ENCODE measurements around the gene TSTD2.

Gene TSTD2

GRCh38 chr9:97632985-97633858 is at the start of gene TSTD2, which contains the start of gene NCBP1:
TSTD2 (minus strand) TSS chr9:97633368; CDS start chr9:97627562, 5,806 bp downstream.
NCBP1 (plus strand) TSS chr9:97633821; CDS start chr9:97633882, 61 bp downstream.
- peak; percentile 94 for DNase-seq

DNA sequence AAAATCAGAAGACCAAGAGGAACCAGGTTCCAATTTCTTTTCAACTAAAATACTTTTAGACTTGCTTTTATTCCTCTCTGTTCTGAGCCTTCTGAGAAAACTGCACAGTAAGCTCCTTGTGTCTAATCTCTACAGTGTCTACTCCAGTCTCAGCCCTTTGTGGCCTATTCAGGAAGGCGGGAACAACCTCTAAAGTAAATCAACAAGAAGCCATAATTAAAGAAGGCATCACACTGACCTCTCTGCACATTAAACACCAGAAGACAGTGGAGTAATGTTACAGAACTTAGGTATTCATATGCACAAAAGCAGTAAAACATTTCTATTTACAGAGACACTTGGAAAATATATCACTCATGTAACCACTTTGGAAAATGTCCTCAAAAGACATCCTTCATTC is 49.1 kb upstream of the TSTD2 start:
- no peak for DNase-seq

- DNase-seq = no peak
These were observed 42.5 kb upstream of the TSTD2 start for GRCh38 chr9:97675655-97676054.

DNA sequence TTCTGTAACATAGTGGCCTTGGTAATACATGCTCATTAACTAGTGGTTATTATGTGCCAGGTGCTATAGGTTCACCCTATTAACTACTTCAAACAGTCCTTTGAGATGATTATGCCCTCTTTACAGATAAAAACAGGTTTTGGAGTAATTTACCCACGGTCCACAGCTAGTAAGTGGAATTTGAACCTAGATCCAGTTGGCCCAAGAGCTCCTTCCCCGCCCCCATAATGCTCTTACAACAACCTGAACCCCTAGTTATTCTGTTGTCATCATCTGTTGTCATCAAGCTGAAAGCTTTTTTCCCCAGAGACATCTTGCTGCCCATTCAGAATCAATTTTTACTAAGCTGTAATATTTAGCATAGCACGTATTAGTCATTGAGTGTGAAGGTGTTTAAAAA is 40.8 kb upstream of the TSTD2 start:
- no peak for DNase-seq

DNA sequence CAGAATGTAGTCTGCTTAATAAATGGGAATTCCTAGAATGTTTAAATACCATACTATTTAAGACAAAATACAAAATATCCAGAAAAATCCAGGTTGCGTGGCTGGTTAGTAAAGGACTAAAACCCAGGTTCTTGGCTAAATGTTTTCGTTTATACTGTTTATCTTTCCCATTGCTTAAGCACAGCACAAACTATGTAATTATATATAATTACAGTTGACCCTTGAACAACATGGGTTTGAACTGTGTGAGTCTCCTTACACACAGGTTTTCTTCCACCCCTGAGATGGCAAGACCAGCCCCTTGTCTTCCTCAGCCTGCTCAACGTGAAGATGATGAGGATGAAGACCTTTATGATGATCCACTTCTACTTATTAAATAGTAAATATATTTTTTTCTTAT is 39.2 kb upstream of the TSTD2 start:
- peak; percentile 2 for DNase-seq

DNA sequence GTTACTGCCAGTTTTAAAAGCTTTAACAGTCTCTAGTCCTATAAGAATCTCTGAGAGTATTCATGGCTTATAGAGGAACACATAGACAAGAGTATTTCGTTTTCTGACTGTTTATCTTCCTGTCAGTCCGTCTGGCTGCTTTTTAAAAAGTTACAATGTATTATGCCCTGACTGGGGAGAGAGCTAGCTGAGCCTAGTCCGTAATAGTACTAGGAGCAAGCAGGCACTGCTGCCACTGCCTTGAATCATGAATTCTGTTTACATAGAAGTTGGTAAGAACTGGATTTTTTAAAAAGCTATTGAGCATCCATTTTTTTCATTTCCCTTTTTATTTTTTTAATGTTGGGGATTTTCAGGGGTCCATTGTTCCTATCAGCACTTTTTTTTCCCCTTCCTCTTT is 37.4 kb upstream of the TSTD2 start:
- DNase-seq = no peak

- no peak for DNase-seq
These were observed 35.3 kb upstream of the TSTD2 start for GRCh38 chr9:97668485-97668884.

- DNase-seq = no peak
These were observed 33.9 kb upstream of the TSTD2 start for GRCh38 chr9:97666907-97667686.

DNA sequence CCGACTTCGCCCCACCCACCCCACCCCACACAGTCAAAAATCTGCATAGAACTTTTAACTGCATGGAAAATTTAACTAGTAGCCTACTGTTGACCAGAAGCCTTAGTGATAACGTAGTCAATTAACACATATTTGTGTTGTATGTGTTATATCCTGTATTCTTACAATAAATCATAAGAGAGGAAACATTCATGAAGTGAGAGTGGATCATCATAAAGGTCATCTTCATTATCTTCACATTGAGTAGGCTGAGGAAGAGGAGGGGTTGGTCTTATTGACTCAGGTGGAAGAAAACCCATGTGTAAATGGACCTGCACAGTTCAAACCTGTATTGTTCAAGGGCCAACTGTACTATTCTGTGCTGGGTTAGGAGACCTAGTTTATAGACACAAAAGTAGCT is 32.6 kb upstream of the TSTD2 start:
- no peak for DNase-seq

- no peak for DNase-seq
These were observed 27.7 kb upstream of the TSTD2 start for GRCh38 chr9:97660847-97661246.

GRCh38 chr9:97660340-97660739 is 27.2 kb upstream of the TSTD2 start:
- no peak for DNase-seq

GRCh38 chr9:97659771-97660170 is 26.6 kb upstream of the TSTD2 start:
- no peak for DNase-seq

DNA sequence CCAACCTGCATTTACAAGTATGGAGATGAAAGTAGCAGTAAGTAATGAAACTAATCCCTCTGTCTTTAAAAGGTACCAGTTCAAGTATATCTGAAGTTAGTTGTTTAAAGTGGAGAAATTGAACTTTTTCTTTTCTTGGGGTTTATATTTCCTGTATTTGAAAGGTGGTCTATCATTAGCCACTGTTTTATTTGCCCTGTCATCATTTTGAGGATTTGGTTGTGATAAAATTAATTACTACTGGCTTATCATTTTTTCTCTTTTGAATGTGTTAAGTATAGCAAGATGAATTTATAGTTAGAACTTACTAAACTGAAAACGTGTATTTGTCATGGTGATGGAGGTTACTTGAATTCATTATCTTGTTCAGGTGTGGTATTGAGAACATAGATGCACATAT is 25.5 kb upstream of the TSTD2 start:
- DNase-seq = no peak

GRCh38 chr9:97651646-97652045 is 18.5 kb upstream of the TSTD2 start:
- no peak for DNase-seq

- DNase-seq = no peak
These were observed 14.8 kb upstream of the TSTD2 start for GRCh38 chr9:97647996-97648395.

DNA sequence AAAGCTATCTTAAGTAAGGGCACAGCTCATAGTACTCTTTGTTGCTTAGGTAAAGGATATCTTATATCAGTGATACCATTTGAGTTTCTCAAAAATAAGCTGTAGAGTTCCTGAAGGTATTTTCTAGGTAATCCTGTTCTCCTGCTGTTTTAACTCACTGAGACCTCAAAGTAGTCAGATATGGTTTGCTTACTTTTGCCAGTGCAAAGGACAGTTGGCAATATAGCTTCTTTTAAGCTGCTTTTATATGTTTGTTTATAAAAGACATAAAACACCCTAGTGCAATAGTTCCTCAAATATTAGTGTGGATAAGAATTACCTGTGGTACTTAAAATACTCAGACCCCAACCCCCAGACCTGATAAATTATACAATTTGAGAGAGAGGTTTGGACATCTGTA is 12.6 kb upstream of the TSTD2 start:
- no peak for DNase-seq

GRCh38 chr9:97640325-97640724 is 7.2 kb upstream of the TSTD2 start:
- peak; percentile 53 for DNase-seq

DNA sequence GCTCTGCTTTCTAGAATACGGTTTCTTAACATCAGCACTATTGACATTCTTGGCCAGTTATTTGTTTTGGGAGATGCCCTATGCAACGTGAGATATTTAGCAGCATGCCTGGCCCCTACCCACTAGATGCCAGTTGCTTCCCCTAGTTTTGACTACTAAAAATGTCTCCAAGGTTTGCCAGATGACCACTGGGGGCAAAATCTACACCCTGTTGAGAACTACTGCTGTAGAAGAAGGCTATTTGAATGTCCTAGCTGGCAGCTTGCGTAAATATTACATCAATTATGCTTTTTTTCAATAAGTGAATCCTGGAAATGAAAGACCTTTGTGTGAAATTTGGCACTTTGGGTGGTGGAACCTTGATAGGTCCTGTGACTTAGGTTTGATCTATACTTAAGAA is 5.5 kb upstream of the TSTD2 start:
- no peak for DNase-seq

DNA sequence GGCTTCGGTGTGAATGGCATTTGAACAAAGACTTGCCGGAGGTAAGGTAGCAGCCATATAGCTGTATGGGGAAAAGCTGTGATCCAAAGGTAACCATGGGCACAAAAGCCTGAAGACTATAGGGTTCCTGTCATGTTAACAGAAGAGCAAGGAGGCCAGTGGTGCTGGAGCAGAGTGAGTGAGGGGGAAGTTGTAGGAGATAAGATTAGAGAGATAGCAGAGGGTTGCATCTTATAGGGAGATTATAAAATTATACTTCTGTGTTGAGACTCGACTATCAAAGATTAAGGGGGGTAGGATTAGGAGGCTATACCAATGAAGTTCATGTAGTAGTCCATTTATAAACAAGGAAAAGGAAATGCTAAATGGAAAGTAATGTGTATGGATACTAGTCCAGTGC is 3.7 kb upstream of the TSTD2 start:
- no peak for DNase-seq

DNA sequence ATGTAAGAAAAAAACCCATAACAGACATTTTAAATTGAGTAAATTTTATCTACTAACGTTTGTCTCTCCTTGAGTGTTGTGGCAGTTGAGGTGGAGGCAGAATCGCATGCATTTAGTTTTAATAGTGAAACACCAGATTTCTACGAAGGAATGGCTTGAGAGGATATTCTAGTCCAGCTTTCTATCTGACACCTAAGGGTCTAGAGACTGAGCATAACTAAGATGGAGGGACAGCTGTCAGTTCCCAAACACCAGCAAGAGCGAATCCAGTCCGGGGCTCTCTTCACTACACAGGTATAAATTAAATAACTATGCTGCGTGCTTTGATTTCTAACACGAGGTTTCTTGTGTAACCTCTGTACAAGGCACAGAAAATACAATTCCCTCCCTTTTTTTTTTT is 1.9 kb upstream of the TSTD2 start:
- no peak for DNase-seq

- peak; percentile 34 for DNase-seq
These were observed 807 bp upstream of the TSTD2 start for GRCh38 chr9:97633859-97634490.

DNA sequence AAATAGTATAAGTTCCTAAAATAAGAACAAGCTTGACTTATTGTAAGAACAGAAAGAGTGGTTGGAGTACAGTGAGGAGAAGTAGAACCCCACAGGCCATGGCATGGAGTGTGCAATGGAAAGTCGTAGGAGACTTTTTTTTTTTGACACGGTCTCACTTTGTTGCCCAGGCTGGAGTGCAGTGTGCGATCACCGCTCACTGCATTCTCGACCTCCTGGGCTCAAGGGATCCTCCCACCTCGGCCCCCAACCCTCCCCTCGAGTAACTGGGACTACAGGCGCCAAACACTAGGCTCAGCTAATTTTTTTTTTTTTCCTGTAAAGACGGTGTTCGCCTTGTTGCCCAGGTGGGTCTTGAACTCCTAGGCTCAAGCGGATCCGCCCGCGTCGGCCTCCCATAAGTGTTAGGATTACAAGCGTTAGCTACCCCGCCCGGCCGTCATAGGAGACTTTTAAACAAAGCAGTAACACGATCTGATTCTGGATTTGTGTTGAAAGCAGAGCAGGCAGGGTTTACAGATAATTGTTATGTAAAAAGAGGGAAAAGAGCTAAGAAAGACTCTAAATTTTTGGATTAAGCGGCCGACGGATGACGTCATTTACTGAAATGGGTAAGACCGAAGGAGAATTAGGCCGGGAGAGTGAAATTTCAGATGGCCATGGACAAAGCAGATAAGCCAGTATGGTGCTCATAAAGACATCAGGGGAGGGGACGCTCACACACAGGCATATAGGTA is 752 bp downstream of the TSTD2 start:
- DNase-seq = peak; percentile 81

DNA sequence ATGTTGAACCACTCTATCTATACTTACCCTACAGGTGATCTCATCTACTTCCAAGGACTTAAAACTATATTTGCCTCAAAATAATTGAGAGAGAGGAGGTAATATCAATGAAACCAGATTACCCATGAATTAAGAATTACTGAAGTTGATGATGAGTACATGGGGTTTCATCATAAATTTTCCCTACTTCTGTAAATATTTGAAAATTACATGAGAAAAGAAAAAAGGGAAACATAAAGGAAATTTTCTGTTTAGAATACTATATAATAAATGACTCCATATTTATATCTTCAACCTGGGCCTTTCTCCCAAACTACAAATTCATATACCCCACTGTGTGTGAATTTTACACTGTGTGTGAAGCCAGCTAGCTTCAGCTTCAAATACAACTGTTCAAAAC is 2.6 kb downstream of the TSTD2 start:
- DNase-seq = no peak
